HepG2 (cell line): ENCODE measurements around the gene WWP2. TPM values are rescaled to one million over a fixed set of nuclear protein-coding genes. Genes with fewer than 3 reads are reported as not detected.

Source experiments
- SNAI1 ChIP-seq: sonication (generic); formaldehyde crosslinking; IDR thresholded peaks from 2 replicates; pipeline ENCODE4 v1.5.0; 2020; ENCODE audit warnings: mild to moderate bottlenecking, missing genetic modification reagents, borderline replicate concordance
- polyA plus RNA-seq, 8 experiments: library from polyadenylated mRNA; depleted of rRNA in 3 of 8; stranded (reverse) in 7 of 8; unstranded in 1 of 8; fragments of >200 nt; fragmentation: Illumina TruSeq in 4 of 8; extraction: Trizol in 4 of 8; gene quantifications; 2 replicates each; pipeline versions ENCODE4 v1.2.1 to v1.2.3, GENCODE V29; 2011 to 2016; ENCODE audit warnings: low read depth in 4 of 8, missing spikeins in 1 of 8, mixed read lengths in 1 of 8; ENCODE audit not compliant: insufficient read depth in 1 of 8
- total RNA-seq, 5 experiments: library from RNA; depleted of rRNA; stranded (reverse); fragments of >200 nt; fragmentation: Illumina TruSeq; extraction: Trizol; gene quantifications; 2 replicates each; pipeline ENCODE4 v1.2.3, GENCODE V29; 2016; ENCODE audit warnings: low read depth in 1 of 5
- TF ChIP-seq, protein P1 (sequence below): sonication (generic); formaldehyde crosslinking; IDR thresholded peaks from 2 replicates; pipeline ENCODE4 v1.4.0; 2020; ENCODE audit warnings: missing genetic modification reagents
- TF ChIP-seq, protein P2 (sequence below): fragments of 450-650 bp; IDR thresholded peaks from 2 replicates; pipeline ENCODE4 v1.6.1; 2017
- TF ChIP-seq, protein P3 (sequence below): sonication (generic); formaldehyde crosslinking; IDR thresholded peaks from 2 replicates; pipeline ENCODE4 v1.5.1; 2020; ENCODE audit warnings: mild to moderate bottlenecking, missing genetic modification reagents, moderate library complexity

The WWP2 gene
- total and polyA plus RNA-seq, 2 of the 13 experiments (the other 11 are each of a cell fraction or from before 2014, with no cell fraction given), result 11.4 to 28.2 TPM

DNA sequence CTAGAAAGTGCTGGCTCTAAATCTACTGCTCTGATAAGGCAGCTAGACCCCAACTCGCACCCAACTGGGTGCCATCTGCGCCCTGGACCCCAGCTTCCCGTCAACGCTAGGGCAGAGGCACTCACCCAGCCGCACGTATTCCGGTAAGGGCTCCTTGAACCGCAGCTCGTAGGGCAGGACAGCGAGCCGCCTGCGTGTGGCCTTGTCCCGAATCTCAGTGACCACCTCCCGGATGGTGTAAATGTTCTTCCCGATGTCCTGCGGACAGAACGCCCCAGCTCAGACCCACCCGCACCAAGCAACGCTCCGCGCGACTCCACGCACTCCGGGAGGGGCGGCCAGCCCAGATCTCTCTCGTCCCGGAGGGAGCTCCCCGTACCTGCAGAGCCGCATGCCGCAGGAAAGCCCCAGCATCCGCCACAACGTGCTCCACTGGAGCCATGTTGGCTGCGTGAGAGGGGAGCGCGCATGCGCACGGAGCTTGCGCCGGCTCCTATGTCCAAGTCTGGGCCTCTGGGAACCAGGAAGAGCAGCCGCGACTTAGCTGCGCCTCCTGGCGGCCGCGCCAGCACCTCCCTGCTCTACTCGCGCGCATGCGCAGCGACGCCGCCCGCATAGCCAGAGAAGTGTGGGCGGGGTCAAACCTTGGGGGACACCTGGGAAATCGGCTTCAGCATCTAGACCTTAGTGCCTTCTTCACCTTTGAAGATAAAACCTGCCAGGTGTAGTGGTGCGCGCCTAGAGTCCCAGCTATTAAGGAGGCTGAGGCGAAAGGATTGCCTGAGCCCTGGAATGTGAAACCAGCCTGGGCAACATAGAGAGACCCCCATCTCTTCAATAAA, 7.4 kb upstream of the WWP2 start, which contains the start of gene NOB1 (continued):
- TF ChIP-seq, protein P1, sequence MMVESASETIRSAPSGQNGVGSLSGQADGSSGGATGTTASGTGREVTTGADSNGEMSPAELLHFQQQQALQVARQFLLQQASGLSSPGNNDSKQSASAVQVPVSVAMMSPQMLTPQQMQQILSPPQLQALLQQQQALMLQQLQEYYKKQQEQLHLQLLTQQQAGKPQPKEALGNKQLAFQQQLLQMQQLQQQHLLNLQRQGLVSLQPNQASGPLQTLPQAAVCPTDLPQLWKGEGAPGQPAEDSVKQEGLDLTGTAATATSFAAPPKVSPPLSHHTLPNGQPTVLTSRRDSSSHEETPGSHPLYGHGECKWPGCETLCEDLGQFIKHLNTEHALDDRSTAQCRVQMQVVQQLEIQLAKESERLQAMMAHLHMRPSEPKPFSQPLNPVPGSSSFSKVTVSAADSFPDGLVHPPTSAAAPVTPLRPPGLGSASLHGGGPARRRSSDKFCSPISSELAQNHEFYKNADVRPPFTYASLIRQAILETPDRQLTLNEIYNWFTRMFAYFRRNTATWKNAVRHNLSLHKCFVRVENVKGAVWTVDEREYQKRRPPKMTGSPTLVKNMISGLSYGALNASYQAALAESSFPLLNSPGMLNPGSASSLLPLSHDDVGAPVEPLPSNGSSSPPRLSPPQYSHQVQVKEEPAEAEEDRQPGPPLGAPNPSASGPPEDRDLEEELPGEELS (CRISPR knock-in tag), result peak; percentile 32; the same call in 1 of the 2 replicates
- TF ChIP-seq, protein P2, sequence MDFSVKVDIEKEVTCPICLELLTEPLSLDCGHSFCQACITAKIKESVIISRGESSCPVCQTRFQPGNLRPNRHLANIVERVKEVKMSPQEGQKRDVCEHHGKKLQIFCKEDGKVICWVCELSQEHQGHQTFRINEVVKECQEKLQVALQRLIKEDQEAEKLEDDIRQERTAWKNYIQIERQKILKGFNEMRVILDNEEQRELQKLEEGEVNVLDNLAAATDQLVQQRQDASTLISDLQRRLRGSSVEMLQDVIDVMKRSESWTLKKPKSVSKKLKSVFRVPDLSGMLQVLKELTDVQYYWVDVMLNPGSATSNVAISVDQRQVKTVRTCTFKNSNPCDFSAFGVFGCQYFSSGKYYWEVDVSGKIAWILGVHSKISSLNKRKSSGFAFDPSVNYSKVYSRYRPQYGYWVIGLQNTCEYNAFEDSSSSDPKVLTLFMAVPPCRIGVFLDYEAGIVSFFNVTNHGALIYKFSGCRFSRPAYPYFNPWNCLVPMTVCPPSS, result no peak
- TF ChIP-seq SNAI1 (CRISPR knock-in tag), result peak; percentile 62; the same call in 1 of the 2 replicates
- TF ChIP-seq, protein P3, sequence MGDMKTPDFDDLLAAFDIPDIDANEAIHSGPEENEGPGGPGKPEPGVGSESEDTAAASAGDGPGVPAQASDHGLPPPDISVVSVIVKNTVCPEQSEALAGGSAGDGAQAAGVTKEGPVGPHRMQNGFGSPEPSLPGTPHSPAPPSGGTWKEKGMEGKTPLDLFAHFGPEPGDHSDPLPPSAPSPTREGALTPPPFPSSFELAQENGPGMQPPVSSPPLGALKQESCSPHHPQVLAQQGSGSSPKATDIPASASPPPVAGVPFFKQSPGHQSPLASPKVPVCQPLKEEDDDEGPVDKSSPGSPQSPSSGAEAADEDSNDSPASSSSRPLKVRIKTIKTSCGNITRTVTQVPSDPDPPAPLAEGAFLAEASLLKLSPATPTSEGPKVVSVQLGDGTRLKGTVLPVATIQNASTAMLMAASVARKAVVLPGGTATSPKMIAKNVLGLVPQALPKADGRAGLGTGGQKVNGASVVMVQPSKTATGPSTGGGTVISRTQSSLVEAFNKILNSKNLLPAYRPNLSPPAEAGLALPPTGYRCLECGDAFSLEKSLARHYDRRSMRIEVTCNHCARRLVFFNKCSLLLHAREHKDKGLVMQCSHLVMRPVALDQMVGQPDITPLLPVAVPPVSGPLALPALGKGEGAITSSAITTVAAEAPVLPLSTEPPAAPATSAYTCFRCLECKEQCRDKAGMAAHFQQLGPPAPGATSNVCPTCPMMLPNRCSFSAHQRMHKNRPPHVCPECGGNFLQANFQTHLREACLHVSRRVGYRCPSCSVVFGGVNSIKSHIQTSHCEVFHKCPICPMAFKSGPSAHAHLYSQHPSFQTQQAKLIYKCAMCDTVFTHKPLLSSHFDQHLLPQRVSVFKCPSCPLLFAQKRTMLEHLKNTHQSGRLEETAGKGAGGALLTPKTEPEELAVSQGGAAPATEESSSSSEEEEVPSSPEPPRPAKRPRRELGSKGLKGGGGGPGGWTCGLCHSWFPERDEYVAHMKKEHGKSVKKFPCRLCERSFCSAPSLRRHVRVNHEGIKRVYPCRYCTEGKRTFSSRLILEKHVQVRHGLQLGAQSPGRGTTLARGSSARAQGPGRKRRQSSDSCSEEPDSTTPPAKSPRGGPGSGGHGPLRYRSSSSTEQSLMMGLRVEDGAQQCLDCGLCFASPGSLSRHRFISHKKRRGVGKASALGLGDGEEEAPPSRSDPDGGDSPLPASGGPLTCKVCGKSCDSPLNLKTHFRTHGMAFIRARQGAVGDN (CRISPR knock-in tag), result peak; percentile 100
